NCI-H1048 (cell line): ENCODE data around the gene SLC5A1.

ENCODE experiments used
- DNase-seq: peaks from one replicate; lab custom pipeline; 2025; lab: John Stamatoyannopoulos, UW

Gene SLC5A1

GRCh38 chr22:32050678-32051515, 7.8 kb downstream of the SLC5A1 start:
- no peak for DNase-seq

- DNase-seq, result no peak
Observed at GRCh38 chr22:32052244-32052643, 9.2 kb downstream of the SLC5A1 start.

GRCh38 chr22:32052936-32053791, 10.1 kb downstream of the SLC5A1 start:
- DNase-seq, result no peak

- DNase-seq, result no peak
Observed at GRCh38 chr22:32055069-32055468, 12.0 kb downstream of the SLC5A1 start.

- DNase-seq, result no peak
Observed at GRCh38 chr22:32058656-32059260, 15.7 kb downstream of the SLC5A1 start.

GRCh38 chr22:32059426-32059825, 16.4 kb downstream of the SLC5A1 start:
- no peak for DNase-seq

GRCh38 chr22:32063701-32064100, 20.6 kb downstream of the SLC5A1 start:
- no peak for DNase-seq

- DNase-seq, result no peak
Observed at GRCh38 chr22:32066820-32067219, 23.8 kb downstream of the SLC5A1 start.

GRCh38 chr22:32067613-32068012, 24.6 kb downstream of the SLC5A1 start:
- no peak for DNase-seq

- DNase-seq, result no peak
Observed at GRCh38 chr22:32069579-32070372, 26.7 kb downstream of the SLC5A1 start.

- no peak for DNase-seq
Observed at GRCh38 chr22:32073262-32073661, 30.2 kb downstream of the SLC5A1 start.

- DNase-seq, result no peak
Observed at GRCh38 chr22:32073823-32074380, 30.8 kb downstream of the SLC5A1 start.

- DNase-seq, result no peak
Observed at GRCh38 chr22:32075997-32076760, 33.1 kb downstream of the SLC5A1 start.

GRCh38 chr22:32076761-32077084, 33.7 kb downstream of the SLC5A1 start:
- DNase-seq, result no peak

GRCh38 chr22:32077151-32077550, 34.1 kb downstream of the SLC5A1 start:
- DNase-seq, result no peak

GRCh38 chr22:32079130-32080089, 36.3 kb downstream of the SLC5A1 start:
- no peak for DNase-seq

GRCh38 chr22:32080904-32081303, 37.8 kb downstream of the SLC5A1 start:
- no peak for DNase-seq

GRCh38 chr22:32082331-32082730, 39.3 kb downstream of the SLC5A1 start:
- DNase-seq, result no peak

GRCh38 chr22:32083000-32083399, 39.9 kb downstream of the SLC5A1 start:
- no peak for DNase-seq

- no peak for DNase-seq
Observed at GRCh38 chr22:32083814-32084213, 40.8 kb downstream of the SLC5A1 start.
